ENCODE data around the gene PDCL2.

PDCL2 gene

DNA sequence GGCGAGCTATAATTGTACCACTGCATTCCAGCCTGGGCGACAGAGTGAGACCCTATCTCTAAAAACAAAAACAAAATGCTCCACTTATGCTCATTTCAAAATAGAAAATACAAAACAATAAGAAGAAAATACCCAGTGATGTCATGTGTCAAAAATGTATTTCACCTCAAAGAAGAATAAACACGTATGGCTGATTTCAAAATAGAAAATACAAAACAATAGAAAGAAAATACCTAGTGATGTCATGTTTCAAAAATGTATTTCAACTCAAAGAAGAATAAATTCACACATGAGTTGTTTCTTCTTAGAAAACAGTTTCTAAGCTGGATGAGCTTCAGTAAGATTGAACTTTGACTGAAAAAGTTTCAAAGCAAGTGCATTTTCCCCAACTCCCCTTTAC is 20.3 kb upstream of the PDCL2 start:
- H3K4me3 ChIP-seq (replicated peaks; ENCODE audit: low read depth, low read length), result no peak overlapping the region
- DNase-seq (ENCODE audit: extremely low read depth, low read depth), result no peak

DNA sequence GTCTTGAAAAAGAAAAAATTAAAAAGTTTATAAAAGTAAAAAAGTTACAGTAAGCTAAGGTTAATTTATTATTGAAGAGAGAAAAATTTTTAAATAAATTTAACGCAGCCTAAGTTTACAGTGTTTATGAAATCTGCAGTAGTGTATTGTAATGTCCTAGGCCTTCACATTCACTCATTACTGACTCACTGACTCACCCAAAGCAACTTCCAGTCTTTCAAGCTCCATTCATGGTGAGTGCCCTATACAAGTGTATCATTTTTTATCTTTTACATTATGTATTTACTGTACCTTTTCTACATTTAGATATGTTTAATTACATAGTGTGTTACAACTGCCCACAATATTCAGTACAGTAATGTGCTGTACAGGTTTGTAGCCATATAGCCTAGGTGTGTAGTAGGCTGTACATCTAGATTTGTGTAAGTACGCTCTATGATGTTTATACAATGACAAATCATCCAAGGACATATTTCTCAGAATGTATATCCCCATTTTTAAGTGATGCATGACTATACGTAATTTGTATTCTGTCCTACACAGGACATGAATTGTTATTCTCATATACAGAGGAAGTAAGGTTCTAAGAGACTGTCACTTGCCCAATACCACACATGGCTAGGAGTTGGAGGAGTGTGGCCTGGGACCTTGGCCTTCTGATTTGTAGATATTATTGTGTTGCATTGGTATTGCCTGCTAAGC is 19.5 kb upstream of the PDCL2 start:
- no peak for TF ChIP-seq CTCF (IDR thresholded peaks at IDR 0.05; ENCODE audit: low read depth, low read length, missing control alignments)
- DNase-seq (ENCODE audit: extremely low read depth, low read depth), result no peak
- no peak overlapping the region for H3K4me3 ChIP-seq (replicated peaks; ENCODE audit: low read depth, low read length)

More for the DNA sequence above, 20.3 kb upstream of the PDCL2 start:
- TF ChIP-seq CTCF (IDR thresholded peaks at IDR 0.05; ENCODE audit: low read depth, low read length, missing control alignments), result no peak

- no peak overlapping the region for H3K4me3 ChIP-seq (replicated peaks; ENCODE audit: low read depth, low read length)
- TF ChIP-seq CTCF (IDR thresholded peaks at IDR 0.05; ENCODE audit: low read depth, low read length, missing control alignments), result no peak
- no peak for DNase-seq (ENCODE audit: extremely low read depth, low read depth)
Observed at GRCh38 chr4:55610381-55610780, 18.3 kb upstream of the PDCL2 start.

DNA sequence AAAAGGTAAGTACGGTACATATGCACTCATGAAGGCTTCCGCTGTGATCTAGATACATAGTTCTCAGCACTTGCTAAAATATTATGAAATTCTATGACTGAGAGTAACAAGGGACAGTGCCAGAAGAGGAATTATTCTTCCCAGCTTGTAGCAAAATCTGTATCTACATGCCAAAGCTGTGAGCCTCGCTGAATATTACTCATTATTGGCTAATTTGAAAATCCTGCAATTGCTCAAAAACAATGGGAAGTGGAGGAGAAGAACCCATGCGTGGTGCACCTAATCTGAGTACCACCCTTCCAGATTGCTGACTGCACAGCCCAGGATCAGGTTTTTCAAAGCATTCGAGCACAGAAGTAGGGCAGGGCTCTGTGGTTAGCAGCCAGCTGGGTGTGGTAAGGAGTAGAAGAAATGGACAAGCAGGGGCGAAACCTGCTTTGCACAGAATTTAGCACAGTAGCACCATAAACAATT is 17.4 kb upstream of the PDCL2 start:
- H3K4me3 ChIP-seq (replicated peaks; ENCODE audit: low read depth, low read length), result no peak overlapping the region
- TF ChIP-seq CTCF (IDR thresholded peaks at IDR 0.05; ENCODE audit: low read depth, low read length, missing control alignments), result no peak
- no peak for DNase-seq (ENCODE audit: extremely low read depth, low read depth)

DNA sequence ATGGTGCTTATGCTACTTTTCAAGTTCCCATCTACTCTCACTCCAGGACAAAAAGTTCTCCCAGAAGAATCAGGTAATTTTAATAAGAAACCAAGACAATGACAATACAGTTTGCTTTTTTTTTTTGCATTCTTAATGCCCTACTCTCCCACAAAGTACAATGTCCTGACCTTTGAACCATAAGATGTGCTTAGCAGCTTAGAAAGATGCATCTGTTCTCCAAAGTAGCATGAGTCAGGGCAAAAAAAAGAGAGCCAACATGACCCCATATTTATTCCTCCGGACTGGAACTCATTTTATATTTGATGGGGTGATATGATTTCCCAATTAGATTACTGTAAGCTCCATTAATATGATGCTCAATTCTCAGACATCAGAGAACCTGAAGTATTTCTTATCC is 16.5 kb upstream of the PDCL2 start:
- DNase-seq (ENCODE audit: extremely low read depth, low read depth), result no peak
- no peak for TF ChIP-seq CTCF (IDR thresholded peaks at IDR 0.05; ENCODE audit: low read depth, low read length, missing control alignments)
- H3K4me3 ChIP-seq (replicated peaks; ENCODE audit: low read depth, low read length), result no peak overlapping the region

GRCh38 chr4:55604996-55605395 is 13.0 kb upstream of the PDCL2 start:
- no peak overlapping the region for H3K4me3 ChIP-seq (replicated peaks; ENCODE audit: low read depth, low read length)
- no peak for TF ChIP-seq CTCF (IDR thresholded peaks at IDR 0.05; ENCODE audit: low read depth, low read length, missing control alignments)
- DNase-seq (ENCODE audit: extremely low read depth, low read depth), result no peak

DNA sequence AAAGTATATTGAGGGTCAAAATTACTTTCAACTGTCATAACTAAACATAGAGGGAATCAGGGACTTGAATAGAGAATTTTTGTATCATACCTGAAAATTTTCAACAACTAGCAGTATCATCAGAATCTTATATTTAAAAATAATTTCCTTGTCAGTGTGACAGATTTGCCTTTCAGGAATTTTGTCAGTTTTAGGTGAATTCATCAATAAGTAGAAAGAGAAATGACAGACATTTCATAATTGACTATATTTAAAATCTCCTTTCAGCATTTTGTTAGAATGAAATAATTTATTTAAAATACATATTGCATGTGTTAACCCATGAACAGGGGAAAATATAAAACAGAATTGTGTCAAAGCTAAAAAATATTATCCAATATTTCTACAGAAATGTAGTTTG is 8.6 kb upstream of the PDCL2 start:
- DNase-seq (ENCODE audit: extremely low read depth, low read depth), result no peak
- no peak for TF ChIP-seq CTCF (IDR thresholded peaks at IDR 0.05; ENCODE audit: low read depth, low read length, missing control alignments)
- H3K4me3 ChIP-seq (replicated peaks; ENCODE audit: low read depth, low read length), result no peak overlapping the region
